Right atrium auricular region (tissue), 2 donors: ENCODE data around the gene CCDC51. TPM values are rescaled to one million over a fixed set of nuclear protein-coding genes. Genes with fewer than 3 reads are reported as not detected.

Experiments
- DNase-seq: peaks from one replicate; pipeline ENCODE4 v3.0.0-alpha.2; 2019; ENCODE audit warnings: low spot score
- H3K27ac ChIP-seq, 2 donors: fragments of 200-600 bp; sonication (generic); 1 replicate in 1 of 2; 2 replicates in 1 of 2; pipeline ENCODE4 v1.5.1; 2016 to 2019
- H3K27me3 ChIP-seq, 2 donors: fragments of 200-600 bp; sonication (generic); one replicate each; pipeline versions ENCODE4 v1.5.1 to v1.6.0; 2017 to 2019
- H3K36me3 ChIP-seq: fragments of 200-600 bp; sonication (generic); one replicate; pipeline ENCODE4 v1.5.1; 2016
- H3K4me1 ChIP-seq, 2 donors: fragments of 200-600 bp; sonication (generic); one replicate each; pipeline versions ENCODE4 v1.5.1 to v1.6.0; 2017 to 2019
- H3K4me3 ChIP-seq, 2 donors: fragments of 200-600 bp; sonication (generic); 1 replicate in 1 of 2; 2 replicates in 1 of 2; pipeline ENCODE4 v1.5.1; 2017 to 2019; ENCODE audit warnings: mild to moderate bottlenecking in 1 of 2, moderate library complexity in 1 of 2
- H3K9me3 ChIP-seq, 2 donors: fragments of 200-600 bp; sonication (generic); one replicate each; pipeline ENCODE4 v1.5.1; 2019
- CTCF ChIP-seq, 2 donors: fragments of 200-600 bp; sonication (generic); IDR thresholded peaks; one replicate each; pipeline ENCODE4 v1.5.1; 2019; ENCODE audit warnings: antibody characterized with exemption in 2 of 2
- total RNA-seq, 2 donors: library from RNA; depleted of rRNA; stranded (reverse); fragments of >200 nt; gene quantifications; one replicate each; pipeline ENCODE4 v1.1.0, GENCODE V29; 2016

Gene CCDC51
- total RNA-seq, 2 donors from 2014 or later, result 8.4 to 9.2 TPM

GRCh38 chr3:48414376-48415250, 25.3 kb downstream of the CCDC51 start:
- peaks cover 95% of the 10 kb centered on the region for H3K36me3 ChIP-seq
- no peak overlapping the region for H3K27ac ChIP-seq
- DNase-seq, result no peak
- H3K9me3 ChIP-seq, result no peaks in the 10 kb centered on the region
- no peaks in the 10 kb centered on the region for H3K27me3 ChIP-seq
- no peaks in the 10 kb centered on the region for H3K4me1 ChIP-seq
- no peak overlapping the region for H3K4me3 ChIP-seq
- no peak for TF ChIP-seq CTCF (IDR thresholded peaks at IDR 0.05)

- no peak overlapping the region for H3K4me3 ChIP-seq
- no peaks in the 10 kb centered on the region for H3K27me3 ChIP-seq
- H3K36me3 ChIP-seq, result peaks cover 98% of the 10 kb centered on the region
- H3K9me3 ChIP-seq, result no peaks in the 10 kb centered on the region
- TF ChIP-seq CTCF (IDR thresholded peaks at IDR 0.05), result no peak
- H3K27ac ChIP-seq, result no peak overlapping the region
- DNase-seq, result no peak
- H3K4me1 ChIP-seq, result no peaks in the 10 kb centered on the region
Observed at GRCh38 chr3:48413611-48414010, 26.3 kb downstream of the CCDC51 start.

- H3K4me3 ChIP-seq, result no peak overlapping the region
- no peak for TF ChIP-seq CTCF (IDR thresholded peaks at IDR 0.05)
- H3K27me3 ChIP-seq, result no peaks in the 10 kb centered on the region
- no peaks in the 10 kb centered on the region for H3K9me3 ChIP-seq
- no peak overlapping the region for H3K27ac ChIP-seq
- DNase-seq, result no peak
- no peaks in the 10 kb centered on the region for H3K4me1 ChIP-seq
- peaks cover 98% of the 10 kb centered on the region for H3K36me3 ChIP-seq
Observed at GRCh38 chr3:48413086-48413485, 26.8 kb downstream of the CCDC51 start.

- no peak overlapping the region for H3K4me3 ChIP-seq
- no peaks in the 10 kb centered on the region for H3K9me3 ChIP-seq
- H3K36me3 ChIP-seq, result peaks cover 98% of the 10 kb centered on the region
- no peaks in the 10 kb centered on the region for H3K4me1 ChIP-seq
- DNase-seq, result no peak
- no peak overlapping the region for H3K27ac ChIP-seq
- TF ChIP-seq CTCF (IDR thresholded peaks at IDR 0.05), result no peak
- H3K27me3 ChIP-seq, result no peaks in the 10 kb centered on the region
Observed at GRCh38 chr3:48412375-48413001, 27.4 kb downstream of the CCDC51 start.

GRCh38 chr3:48411606-48412374, 28.1 kb downstream of the CCDC51 start:
- Histone ChIP-seq H3K27ac (no peak overlapping the region), H3K4me3 (no peak overlapping the region), H3K4me1 (no peaks in the 10 kb centered on the region), H3K36me3 (peaks cover 98% of the 10 kb centered on the region), H3K27me3 (no peaks in the 10 kb centered on the region), H3K9me3 (no peaks in the 10 kb centered on the region)
- no peak for DNase-seq
- TF ChIP-seq CTCF (IDR thresholded peaks at IDR 0.05), result no peak
